Smooth muscle cell (in vitro differentiated cells): ENCODE results near the gene ATP5PD. TPM values are rescaled to one million over a fixed set of nuclear protein-coding genes. Genes with fewer than 3 reads are reported as not detected.

Source experiments
- DNase-seq: peaks from one replicate; lab custom pipeline; 2025; ENCODE audit not compliant: unreplicated experiment; lab: John Stamatoyannopoulos, UW
- H2AFZ ChIP-seq: fragments of 200-600 bp; sonication (generic); 2 replicates; pipeline ENCODE4 v1.6.0; 2016; ENCODE audit warnings: antibody characterized with exemption, low read depth, mild to moderate bottlenecking
- H3F3A ChIP-seq: fragments of 200-600 bp; sonication (generic); 2 replicates; pipeline ENCODE4 v1.6.0; 2017; ENCODE audit warnings: antibody characterized with exemption, low read depth
- H3K27ac ChIP-seq: fragments of 200-600 bp; sonication (generic); 2 replicates; pipeline ENCODE4 v1.5.1; 2016; ENCODE audit warnings: low read depth, mild to moderate bottlenecking
- H3K27me3 ChIP-seq: fragments of 200-600 bp; sonication (generic); 2 replicates; pipeline ENCODE4 v1.6.1; 2016; ENCODE audit warnings: low read depth, mild to moderate bottlenecking
- H3K36me3 ChIP-seq: fragments of 200-600 bp; sonication (generic); 2 replicates; pipeline ENCODE4 v1.5.1; 2016; ENCODE audit warnings: low read depth
- H3K4me1 ChIP-seq: fragments of 200-600 bp; sonication (generic); 2 replicates; pipeline ENCODE4 v1.5.1; 2016; ENCODE audit warnings: low read depth
- H3K4me2 ChIP-seq: fragments of 200-600 bp; sonication (generic); 2 replicates; pipeline ENCODE4 v1.6.0; 2016; ENCODE audit warnings: mild to moderate bottlenecking
- H3K4me3 ChIP-seq: fragments of 200-600 bp; sonication (generic); 2 replicates; pipeline ENCODE4 v1.5.1; 2016; ENCODE audit warnings: mild to moderate bottlenecking
- H3K79me2 ChIP-seq: fragments of 200-600 bp; sonication (generic); 2 replicates; pipeline ENCODE4 v1.6.0; 2016; ENCODE audit warnings: low read depth, mild to moderate bottlenecking
- H3K9ac ChIP-seq: fragments of 200-600 bp; sonication (generic); 2 replicates; pipeline ENCODE4 v1.6.0; 2016; ENCODE audit warnings: low read depth
- H3K9me3 ChIP-seq: fragments of 200-600 bp; sonication (generic); replicated peaks from 2 replicates; pipeline ENCODE4 v1.5.1; 2016; ENCODE audit warnings: low read depth
- H4K20me1 ChIP-seq: fragments of 200-600 bp; sonication (generic); 2 replicates; pipeline ENCODE4 v1.6.0; 2016; ENCODE audit warnings: low read depth
- WGBS: methylation state at CpG from one replicate; pipeline ENCODE4 v1.1.7; 2016; ENCODE audit warnings: low lambda C conversion rate; 5-methylcytosine and 5-hydroxymethylcytosine counted together
- polyA plus RNA-seq: library from polyadenylated mRNA; unstranded; fragments of >200 nt; fragmentation: Nextera tagmentation; extraction: Ambion mirVana; gene quantifications from 2 replicates; pipeline ENCODE4 v1.2.1, GENCODE V29; 2016
- total RNA-seq: library from RNA; depleted of rRNA; stranded (reverse); fragments of >200 nt; gene quantifications from 2 replicates; pipeline ENCODE4 v1.2.3, GENCODE V29; 2014
- TF ChIP-seq, protein P1 (sequence below): fragments of 200-600 bp; sonication (generic); IDR thresholded peaks from 2 replicates; pipeline ENCODE4 v1.5.1; 2017; ENCODE audit warnings: borderline replicate concordance, mild to moderate bottlenecking, antibody characterized with exemption; ENCODE audit not compliant: insufficient read depth, poor library complexity, severe bottlenecking

ATP5PD gene
- total and polyA plus RNA-seq, 2 experiments from 2014 or later: 309 to 318 TPM

DNA sequence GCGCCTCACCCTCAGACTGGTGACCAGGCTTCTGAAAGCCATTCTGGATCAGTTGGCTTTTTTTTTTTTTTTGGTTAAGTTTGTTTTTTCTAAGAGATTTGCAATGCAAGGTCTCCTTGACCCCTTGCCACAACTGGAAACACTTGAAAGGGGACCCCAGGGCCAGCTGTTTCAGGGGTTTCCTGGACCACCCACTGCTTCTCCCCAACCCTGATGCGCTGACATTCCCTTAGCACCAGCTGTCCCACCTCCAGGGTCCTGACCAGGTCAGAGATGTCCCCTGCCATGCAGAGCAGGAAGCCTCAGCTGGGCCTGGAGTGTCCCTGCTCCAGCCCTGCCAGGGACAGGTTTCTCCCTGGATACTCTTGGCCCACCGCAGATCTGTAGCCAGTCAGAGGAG is 42.4 kb downstream of the ATP5PD start:
- H3K27ac ChIP-seq: no peak overlapping the region
- no peak overlapping the region for H3K4me3 ChIP-seq
- no peaks in the 10 kb centered on the region for H3K36me3 ChIP-seq
- H4K20me1 ChIP-seq: peaks cover 23% of the 10 kb centered on the region
- no peak overlapping the region for H2AFZ ChIP-seq
- no peaks in the 10 kb centered on the region for H3K27me3 ChIP-seq
- TF ChIP-seq, protein P1, sequence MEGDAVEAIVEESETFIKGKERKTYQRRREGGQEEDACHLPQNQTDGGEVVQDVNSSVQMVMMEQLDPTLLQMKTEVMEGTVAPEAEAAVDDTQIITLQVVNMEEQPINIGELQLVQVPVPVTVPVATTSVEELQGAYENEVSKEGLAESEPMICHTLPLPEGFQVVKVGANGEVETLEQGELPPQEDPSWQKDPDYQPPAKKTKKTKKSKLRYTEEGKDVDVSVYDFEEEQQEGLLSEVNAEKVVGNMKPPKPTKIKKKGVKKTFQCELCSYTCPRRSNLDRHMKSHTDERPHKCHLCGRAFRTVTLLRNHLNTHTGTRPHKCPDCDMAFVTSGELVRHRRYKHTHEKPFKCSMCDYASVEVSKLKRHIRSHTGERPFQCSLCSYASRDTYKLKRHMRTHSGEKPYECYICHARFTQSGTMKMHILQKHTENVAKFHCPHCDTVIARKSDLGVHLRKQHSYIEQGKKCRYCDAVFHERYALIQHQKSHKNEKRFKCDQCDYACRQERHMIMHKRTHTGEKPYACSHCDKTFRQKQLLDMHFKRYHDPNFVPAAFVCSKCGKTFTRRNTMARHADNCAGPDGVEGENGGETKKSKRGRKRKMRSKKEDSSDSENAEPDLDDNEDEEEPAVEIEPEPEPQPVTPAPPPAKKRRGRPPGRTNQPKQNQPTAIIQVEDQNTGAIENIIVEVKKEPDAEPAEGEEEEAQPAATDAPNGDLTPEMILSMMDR: no peak
- no peak overlapping the region for H3K9ac ChIP-seq
- peaks cover under 1% of the 10 kb centered on the region for H3K79me2 ChIP-seq
- H3F3A ChIP-seq: peaks cover 5% of the 10 kb centered on the region
- no peak for DNase-seq
- H3K9me3 ChIP-seq: no peaks in the 10 kb centered on the region
- 100% methylated on average over 2 of the region's 3 CpGs for WGBS
- H3K4me1 ChIP-seq: no peaks in the 10 kb centered on the region
- no peak overlapping the region for H3K4me2 ChIP-seq

DNA sequence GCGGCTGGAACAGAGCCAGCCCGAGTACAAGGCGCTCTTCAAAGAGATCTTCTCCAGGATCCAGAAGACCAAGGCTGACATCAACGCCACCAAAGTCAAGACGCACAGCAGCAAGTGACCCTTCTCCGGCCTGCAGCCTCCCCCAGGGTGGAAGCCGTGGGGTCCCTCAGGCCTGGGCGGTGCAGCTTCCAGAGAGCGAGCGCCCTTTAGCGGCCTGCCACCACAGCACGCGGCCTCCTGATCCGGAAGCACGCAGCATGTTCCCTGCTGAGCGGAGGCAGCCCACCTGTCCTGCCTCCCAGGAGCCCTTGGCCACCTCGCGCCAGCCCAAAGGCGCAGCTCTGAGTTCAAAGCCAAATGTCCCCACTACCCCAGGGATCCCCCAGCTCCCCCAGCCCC is 42.8 kb downstream of the ATP5PD start:
- Histone ChIP-seq H3K9me3 (no peaks in the 10 kb centered on the region), H3K79me2 (peaks cover 2% of the 10 kb centered on the region), H3K27ac (no peak overlapping the region), H4K20me1 (peaks cover 27% of the 10 kb centered on the region), H3K4me3 (no peak overlapping the region), H3F3A (peaks cover 2% of the 10 kb centered on the region), H3K9ac (no peak overlapping the region), H3K36me3 (no peaks in the 10 kb centered on the region), H3K4me1 (no peaks in the 10 kb centered on the region), H2AFZ (no peak overlapping the region), H3K4me2 (no peak overlapping the region), H3K27me3 (no peaks in the 10 kb centered on the region)
- TF ChIP-seq, protein P1: no peak
- WGBS: 97% methylated on average over 19 of the region's 19 CpGs
- DNase-seq: no peak

DNA sequence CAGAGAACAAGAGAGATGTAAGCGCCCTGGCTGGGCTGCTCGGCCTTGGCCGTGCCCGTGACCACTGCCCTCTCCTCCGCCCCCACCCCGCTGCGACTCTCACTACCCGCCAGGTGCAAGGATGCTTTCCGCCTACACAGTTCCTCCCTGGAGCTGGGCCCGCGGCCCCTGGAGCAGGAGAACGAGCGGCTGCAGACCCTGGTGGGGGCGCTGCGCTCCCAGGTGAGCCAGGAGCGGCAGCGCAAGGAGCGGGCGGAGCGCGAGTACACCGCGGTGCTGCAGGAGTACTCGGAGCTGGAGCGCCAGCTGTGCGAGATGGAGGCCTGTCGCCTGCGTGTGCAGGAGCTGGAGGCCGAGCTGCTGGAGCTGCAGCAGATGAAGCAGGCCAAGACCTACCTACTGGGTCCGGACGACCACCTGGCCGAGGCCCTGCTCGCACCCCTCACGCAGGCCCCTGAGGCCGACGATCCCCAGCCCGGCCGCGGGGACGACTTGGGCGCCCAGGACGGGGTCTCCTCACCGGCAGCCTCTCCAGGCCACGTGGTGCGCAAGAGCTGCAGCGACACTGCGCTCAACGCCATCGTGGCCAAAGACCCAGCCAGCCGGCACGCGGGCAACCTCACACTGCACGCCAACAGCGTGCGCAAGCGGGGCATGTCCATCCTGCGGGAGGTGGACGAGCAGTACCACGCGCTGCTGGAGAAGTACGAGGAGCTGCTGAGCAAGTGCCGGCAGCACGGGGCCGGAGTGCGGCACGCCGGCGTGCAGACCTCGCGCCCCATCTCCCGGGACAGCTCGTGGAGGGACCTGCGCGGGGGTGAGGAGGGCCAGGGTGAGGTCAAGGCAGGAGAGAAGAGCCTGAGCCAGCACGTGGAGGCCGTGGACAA is 43.5 kb downstream of the ATP5PD start:
- Histone ChIP-seq H3K79me2 (peaks cover 2% of the 10 kb centered on the region), H3K4me3 (no peak overlapping the region), H3K9ac (no peak overlapping the region), H3K4me1 (no peaks in the 10 kb centered on the region), H2AFZ (no peak overlapping the region), H4K20me1 (peaks cover 33% of the 10 kb centered on the region), H3K4me2 (no peak overlapping the region), H3K36me3 (no peaks in the 10 kb centered on the region), H3K9me3 (no peaks in the 10 kb centered on the region), H3K27ac (no peak overlapping the region), H3K27me3 (no peaks in the 10 kb centered on the region), H3F3A (no peaks in the 10 kb centered on the region)
- TF ChIP-seq, protein P1: no peak
- WGBS: 96% methylated on average over 75 of the region's 76 CpGs
- no peak for DNase-seq
